HG03066 (cell line): ENCODE data around the gene EIF3K.
"Not testable (repeated sequence)": the region's sequence is repeated elsewhere in the genome, so short reads cannot be mapped to it uniquely, and the experiment has no call there.

Experiments
- ATAC-seq: cut with Tn5 transposase; IDR thresholded peaks from one replicate; pipeline ENCODE4 v1.9.1; 2021; ENCODE audit warnings: low read depth; ENCODE audit not compliant: unreplicated experiment

The EIF3K gene

GRCh38 chr19:38617764-38618589, 1.0 kb upstream of the EIF3K start, which contains the start of gene MAP4K1:
Gene MAP4K1 (minus strand): TSS chr19:38617953. CDS start chr19:38617895, 58 bp downstream.
- ATAC-seq = peak; percentile 55

- no peak for ATAC-seq
These were observed 580 bp downstream of the EIF3K start for GRCh38 chr19:38619361-38620174.

GRCh38 chr19:38624822-38625221, 5.8 kb downstream of the EIF3K start:
- no peak for ATAC-seq

- no peak for ATAC-seq
These were observed 7.4 kb downstream of the EIF3K start for GRCh38 chr19:38626401-38626800.

- no peak for ATAC-seq
These were observed 10.6 kb downstream of the EIF3K start for GRCh38 chr19:38629568-38629967.

- not testable (repeated sequence) for ATAC-seq
These were observed 12.3 kb downstream of the EIF3K start for GRCh38 chr19:38631301-38631700.

- not testable (repeated sequence) for ATAC-seq
These were observed 13.0 kb downstream of the EIF3K start for GRCh38 chr19:38631811-38632475.

GRCh38 chr19:38632476-38633213, 13.7 kb downstream of the EIF3K start:
- no peak for ATAC-seq

- no peak for ATAC-seq
These were observed 15.9 kb downstream of the EIF3K start for GRCh38 chr19:38634757-38635482.

GRCh38 chr19:38635483-38636399, 16.8 kb downstream of the EIF3K start:
- no peak for ATAC-seq

GRCh38 chr19:38638461-38638860, 19.5 kb downstream of the EIF3K start:
- ATAC-seq = no peak

- ATAC-seq = no peak
These were observed 20.7 kb downstream of the EIF3K start for GRCh38 chr19:38639679-38640078.

GRCh38 chr19:38640368-38640767, 21.4 kb downstream of the EIF3K start:
- no peak for ATAC-seq

GRCh38 chr19:38642176-38642575, 23.2 kb downstream of the EIF3K start:
- no peak for ATAC-seq

GRCh38 chr19:38644719-38645118, 25.7 kb downstream of the EIF3K start:
- no peak for ATAC-seq

- peak; percentile 74 for ATAC-seq
These were observed 28.5 kb downstream of the EIF3K start, which contains the start of gene ACTN4 for GRCh38 chr19:38647368-38647965. Gene ACTN4 (plus strand): TSS chr19:38647649. CDS start chr19:38647746, 97 bp downstream.

- no peak for ATAC-seq
These were observed 29.2 kb downstream of the EIF3K start for GRCh38 chr19:38647966-38648768.
